ENCODE results near the gene ATF7IP2. TPM values are rescaled to one million over a fixed set of nuclear protein-coding genes. Genes with fewer than 3 reads are reported as not detected.

The ATF7IP2 gene
- total and polyA plus RNA-seq, 2 donors (not counting 3 experiments of a cell fraction or from before 2014, with no cell fraction given), result 9.7 to 14.6 TPM

DNA sequence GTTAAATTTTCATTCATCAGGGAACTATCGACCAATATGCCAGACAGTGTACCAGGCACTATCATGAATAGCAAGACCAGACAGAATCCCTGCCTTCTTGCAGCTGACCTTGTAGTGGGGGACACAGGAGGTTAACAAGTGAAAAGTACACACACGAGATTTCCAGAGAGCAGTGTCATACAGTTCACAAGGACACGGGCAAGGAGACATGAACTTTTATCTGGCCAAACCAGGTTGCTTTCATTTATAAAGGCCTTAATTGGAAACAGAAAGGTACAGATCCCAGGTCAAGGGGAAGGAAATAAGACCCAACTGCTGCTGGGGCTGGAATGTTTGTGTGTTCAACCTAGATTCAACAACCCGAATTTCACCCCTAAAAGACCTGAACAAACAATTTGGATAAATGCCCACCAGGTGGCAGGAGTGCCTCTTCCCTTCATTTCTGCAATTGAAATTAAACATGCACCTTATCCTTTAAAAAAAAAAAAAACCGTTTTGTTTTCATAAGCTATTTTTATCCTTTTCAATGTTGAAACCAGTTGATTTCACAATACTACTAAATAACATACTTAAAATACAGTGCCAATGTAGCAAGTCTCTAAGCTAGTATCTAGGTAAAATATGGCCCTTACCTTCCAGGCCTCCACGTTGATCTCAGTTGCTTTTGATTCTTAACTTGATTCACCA, 128.7 kb downstream of the ATF7IP2 start:
- no peaks in the 10 kb centered on the region for H3K9me1 ChIP-seq (replicated peaks; ENCODE audit: control insufficient read depth, extremely low read depth, insufficient read depth, low read length)
- H3K27me3 ChIP-seq (ENCODE audit: control insufficient read depth in 2 of 2, insufficient read depth in 2 of 2, low read length in 2 of 2), result peaks cover 0 to 4% of the 10 kb centered on the region in 2 experiments
- H4K20me1 ChIP-seq (replicated peaks; ENCODE audit: control insufficient read depth, extremely low read depth, insufficient read depth, low read length), result no peaks in the 10 kb centered on the region
- TF ChIP-seq MYC (IDR thresholded peaks at IDR 0.05; ENCODE audit: low read depth, low read length) (no peak), JUN (IDR thresholded peaks at IDR 0.05; ENCODE audit: borderline replicate concordance, insufficient read depth, insufficient read length, low read depth) (no peak), EZH2 (IDR thresholded peaks at IDR 0.05; ENCODE audit: borderline replicate concordance, low read depth, low read length, severe bottlenecking) (no peak), POLR2AphosphoS5 (IDR thresholded peaks at IDR 0.05; ENCODE audit: insufficient read depth, low read depth, low read length) (no peak), FOS (IDR thresholded peaks at IDR 0.05; ENCODE audit: borderline replicate concordance, insufficient read depth, low read length) (no peak)
- TF ChIP-seq, protein P1, sequence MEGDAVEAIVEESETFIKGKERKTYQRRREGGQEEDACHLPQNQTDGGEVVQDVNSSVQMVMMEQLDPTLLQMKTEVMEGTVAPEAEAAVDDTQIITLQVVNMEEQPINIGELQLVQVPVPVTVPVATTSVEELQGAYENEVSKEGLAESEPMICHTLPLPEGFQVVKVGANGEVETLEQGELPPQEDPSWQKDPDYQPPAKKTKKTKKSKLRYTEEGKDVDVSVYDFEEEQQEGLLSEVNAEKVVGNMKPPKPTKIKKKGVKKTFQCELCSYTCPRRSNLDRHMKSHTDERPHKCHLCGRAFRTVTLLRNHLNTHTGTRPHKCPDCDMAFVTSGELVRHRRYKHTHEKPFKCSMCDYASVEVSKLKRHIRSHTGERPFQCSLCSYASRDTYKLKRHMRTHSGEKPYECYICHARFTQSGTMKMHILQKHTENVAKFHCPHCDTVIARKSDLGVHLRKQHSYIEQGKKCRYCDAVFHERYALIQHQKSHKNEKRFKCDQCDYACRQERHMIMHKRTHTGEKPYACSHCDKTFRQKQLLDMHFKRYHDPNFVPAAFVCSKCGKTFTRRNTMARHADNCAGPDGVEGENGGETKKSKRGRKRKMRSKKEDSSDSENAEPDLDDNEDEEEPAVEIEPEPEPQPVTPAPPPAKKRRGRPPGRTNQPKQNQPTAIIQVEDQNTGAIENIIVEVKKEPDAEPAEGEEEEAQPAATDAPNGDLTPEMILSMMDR (IDR thresholded peaks at IDR 0.05; ENCODE audit: extremely low read depth in 1 of 2, insufficient read depth in 1 of 2, low read depth in 1 of 2, low read length in 2 of 2), result peak; percentile 30 to 43
- TF ChIP-seq, protein P2, sequence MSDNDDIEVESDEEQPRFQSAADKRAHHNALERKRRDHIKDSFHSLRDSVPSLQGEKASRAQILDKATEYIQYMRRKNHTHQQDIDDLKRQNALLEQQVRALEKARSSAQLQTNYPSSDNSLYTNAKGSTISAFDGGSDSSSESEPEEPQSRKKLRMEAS (IDR thresholded peaks at IDR 0.05; ENCODE audit: insufficient read depth, insufficient read length), result no peak
- POLR2A ChIA-PET, result no interaction called here
- no peaks in the 10 kb centered on the region for H3K79me2 ChIP-seq (ENCODE audit: control insufficient read depth, insufficient read depth, low read length)
- H3K4me1 ChIP-seq (ENCODE audit: control insufficient read depth, extremely low read depth, insufficient read depth, low read length), result no peaks in the 10 kb centered on the region
- DNase-seq (ENCODE audit: low read depth, low spot score) (peak; percentile 55), FAIRE-seq (peak; percentile 82)
- H3K27ac ChIP-seq (ENCODE audit: insufficient read depth, low read depth, low read length), result no peak overlapping the region
- H3K36me3 ChIP-seq (ENCODE audit: control insufficient read depth in 2 of 2, extremely low read depth in 1 of 2, insufficient read depth in 2 of 2, low read length in 2 of 2), result no peaks in the 10 kb centered on the region
- dilution Hi-C loops (cut with MboI; ENCODE audit: extremely low pct_ligation_motif_present, low sequenced_read_pairs) (no loop called here), intact Hi-C loops (cut with micrococcal nuclease) (loop anchor here (1.0 kb wide), 2 partner anchors 223 to 404 kb away; no protein-coding TSS in a partner anchor)
- CTCF ChIA-PET, result interaction anchor here (0.6 to 5.8 kb wide), 31 partner anchors 9 to 1887 kb away, joined by 3 to 189 read pairs (median 4); partner anchors contain the start of gene NUBP1
- no peak overlapping the region for H3K9ac ChIP-seq (replicated peaks; ENCODE audit: extremely low read depth, insufficient read depth, low read length)
- no TSS peak for BruUV-seq (replicated peaks)
- H3K4me3 ChIP-seq (replicated peaks in 1 of 3; ENCODE audit: insufficient read depth in 1 of 3, low read depth in 1 of 3, low read length in 3 of 3), result no peak overlapping the region
- no peak overlapping the region for H3K4me2 ChIP-seq (ENCODE audit: insufficient read depth, low read length)
- no peak overlapping the region for H2AFZ ChIP-seq (ENCODE audit: low read depth, low read length)
- H3K9me3 ChIP-seq (replicated peaks; ENCODE audit: control insufficient read depth, insufficient read depth, low read length), result no peaks in the 10 kb centered on the region
